HEK293T (cell line): ENCODE results near the gene LAMA5.

ENCODE experiments used
- BHLHE40 ChIP-seq: fragments of 450-650 bp; IDR thresholded peaks from 2 replicates; pipeline ENCODE4 v1.6.1; 2016; ENCODE audit warnings: mild to moderate bottlenecking, moderate library complexity, borderline replicate concordance
- CTBP1 ChIP-seq: fragments of 450-650 bp; IDR thresholded peaks from 2 replicates; pipeline ENCODE4 v1.6.1; 2016; ENCODE audit warnings: borderline replicate concordance
- ELF4 ChIP-seq: fragments of 450-650 bp; IDR thresholded peaks from 2 replicates; pipeline ENCODE4 v1.6.1; 2017; ENCODE audit warnings: antibody characterized with exemption
- FOXA1 ChIP-seq: fragments of 450-650 bp; IDR thresholded peaks from 2 replicates; pipeline ENCODE4 v1.6.1; 2016; ENCODE audit warnings: mild to moderate bottlenecking
- FOXM1 ChIP-seq: fragments of 450-650 bp; IDR thresholded peaks from 2 replicates; pipeline ENCODE4 v1.6.1; 2017; ENCODE audit warnings: mild to moderate bottlenecking, borderline replicate concordance
- HDGF ChIP-seq: fragments of 450-650 bp; IDR thresholded peaks from 2 replicates; pipeline ENCODE4 v1.6.1; 2017; ENCODE audit warnings: antibody characterized with exemption, borderline replicate concordance
- LEF1 ChIP-seq: fragments of 450-650 bp; IDR thresholded peaks from 2 replicates; pipeline ENCODE4 v1.6.1; 2017; ENCODE audit warnings: mild to moderate bottlenecking, borderline replicate concordance
- NFRKB ChIP-seq: fragments of 450-650 bp; IDR thresholded peaks from 2 replicates; pipeline ENCODE4 v1.6.1; 2016; ENCODE audit warnings: mild to moderate bottlenecking, moderate library complexity
- SP1 ChIP-seq: fragments of 450-650 bp; IDR thresholded peaks from 2 replicates; pipeline ENCODE4 v1.6.1; 2017
- SUZ12 ChIP-seq: fragments of 450-650 bp; IDR thresholded peaks from 2 replicates; pipeline ENCODE4 v1.6.1; 2016; ENCODE audit warnings: mild to moderate bottlenecking
- TARDBP ChIP-seq: fragments of 450-650 bp; IDR thresholded peaks from 2 replicates; pipeline ENCODE4 v1.6.1; 2016
- ZNF384 ChIP-seq: fragments of 450-650 bp; IDR thresholded peaks from 2 replicates; pipeline ENCODE4 v1.6.1; 2016

- TF ChIP-seq ELF4 = no peak
- no peak for TF ChIP-seq NFRKB
- TF ChIP-seq CTBP1 = no peak
- TF ChIP-seq SUZ12 = no peak
- TF ChIP-seq BHLHE40 = no peak
- no peak for TF ChIP-seq SP1
- no peak for TF ChIP-seq TARDBP
- TF ChIP-seq FOXM1 = no peak
- no peak for TF ChIP-seq FOXA1
- no peak for TF ChIP-seq ZNF384
- TF ChIP-seq LEF1 = no peak
- no peak for TF ChIP-seq HDGF
Measured at GRCh38 chr20:62370115-62370806, 3.1 kb upstream of the LAMA5 start.
